HG03045 (cell line): ENCODE data around the gene PTF1A.
"Not testable (repeated sequence)": the region's sequence is repeated elsewhere in the genome, so short reads cannot be mapped to it uniquely, and the experiment has no call there.

Experiments used
- ATAC-seq: cut with Tn5 transposase; IDR thresholded peaks from one replicate; pipeline ENCODE4 v1.9.1; 2021; ENCODE audit warnings: mild to moderate bottlenecking, moderate library complexity; ENCODE audit not compliant: unreplicated experiment

The PTF1A gene

DNA sequence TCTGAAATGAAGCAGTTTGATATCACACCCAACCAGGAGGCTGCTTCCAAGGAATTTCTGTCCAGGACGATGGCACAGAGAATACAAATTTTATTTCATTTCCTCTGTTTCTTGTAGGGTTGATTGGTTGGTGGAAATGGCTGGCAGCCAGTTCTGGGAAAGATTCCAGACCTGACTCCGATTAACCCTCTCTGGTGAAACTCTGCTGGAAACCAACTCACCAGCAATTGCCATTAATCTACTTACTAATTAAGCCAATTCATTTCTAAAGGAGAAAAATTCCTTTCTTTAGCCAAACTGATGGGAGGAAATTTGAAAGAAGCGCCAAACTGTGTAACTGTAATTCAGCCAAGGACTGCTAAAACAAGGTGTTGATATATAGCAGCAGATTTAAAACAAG, 10.7 kb downstream of the PTF1A start:
- ATAC-seq = no peak

DNA sequence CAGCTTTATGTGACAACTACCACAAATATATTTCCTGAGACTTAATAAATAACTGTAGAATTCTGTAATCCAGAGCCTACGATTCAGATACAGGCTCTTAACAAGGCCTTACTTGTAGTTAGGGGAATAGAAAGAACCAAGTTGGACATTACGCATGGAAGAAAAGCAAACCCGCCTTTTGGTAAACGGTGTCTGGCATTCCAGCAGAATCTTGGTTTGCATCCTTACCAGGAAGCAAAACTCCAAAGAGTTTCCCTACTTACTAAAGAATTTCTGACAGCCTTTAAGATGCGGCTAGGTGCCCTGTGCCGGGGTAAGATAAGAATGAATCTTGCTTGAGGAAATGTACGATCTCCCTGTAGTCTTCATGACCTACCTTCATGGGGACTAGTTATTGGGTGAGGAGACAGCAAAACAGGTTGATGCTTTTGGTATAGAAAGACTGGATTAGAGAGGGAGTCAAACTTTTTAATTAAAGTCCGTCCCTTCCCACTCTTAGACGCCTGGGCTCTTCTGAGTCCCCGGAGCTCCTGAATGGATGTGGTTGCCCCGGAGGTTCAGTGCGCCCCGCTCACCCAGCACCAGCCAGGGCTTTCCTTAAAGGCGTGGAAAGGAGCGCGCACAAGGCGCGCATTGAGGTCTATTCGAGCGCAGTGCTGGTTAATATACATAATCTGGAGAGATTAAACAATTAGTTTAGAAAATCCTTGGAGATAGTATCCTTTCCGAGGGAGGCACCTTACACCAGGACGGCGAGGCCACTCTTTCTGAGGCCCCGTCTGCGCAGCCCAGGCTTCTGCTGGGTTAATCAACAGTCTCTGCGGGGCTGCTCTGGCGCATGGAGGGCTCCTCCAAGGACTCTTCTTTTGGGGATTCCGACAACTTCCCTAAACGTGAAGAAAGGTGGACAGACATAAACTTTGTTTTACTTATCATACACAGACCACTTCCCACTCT, 11.5 kb downstream of the PTF1A start:
- ATAC-seq = no peak

DNA sequence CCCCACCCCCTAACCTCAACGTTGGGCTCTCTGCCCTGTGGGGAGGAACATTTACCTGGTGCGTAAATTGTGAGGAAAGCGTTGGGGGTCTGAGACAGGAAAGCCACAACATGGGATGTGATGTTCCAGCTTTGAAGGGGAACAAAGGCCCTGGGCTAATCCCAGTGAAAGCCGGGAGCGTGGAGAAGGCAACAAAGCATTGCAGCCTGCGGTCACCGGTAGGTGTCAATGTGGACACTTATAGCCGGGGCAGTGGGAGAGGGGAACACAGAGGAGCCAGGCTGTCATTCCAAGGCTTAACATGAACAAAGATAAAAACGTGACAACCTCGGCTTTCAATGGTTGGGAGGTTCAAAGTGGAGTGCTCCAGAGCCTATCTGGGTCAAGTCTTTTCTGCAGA, 12.7 kb downstream of the PTF1A start:
- ATAC-seq = no peak

DNA sequence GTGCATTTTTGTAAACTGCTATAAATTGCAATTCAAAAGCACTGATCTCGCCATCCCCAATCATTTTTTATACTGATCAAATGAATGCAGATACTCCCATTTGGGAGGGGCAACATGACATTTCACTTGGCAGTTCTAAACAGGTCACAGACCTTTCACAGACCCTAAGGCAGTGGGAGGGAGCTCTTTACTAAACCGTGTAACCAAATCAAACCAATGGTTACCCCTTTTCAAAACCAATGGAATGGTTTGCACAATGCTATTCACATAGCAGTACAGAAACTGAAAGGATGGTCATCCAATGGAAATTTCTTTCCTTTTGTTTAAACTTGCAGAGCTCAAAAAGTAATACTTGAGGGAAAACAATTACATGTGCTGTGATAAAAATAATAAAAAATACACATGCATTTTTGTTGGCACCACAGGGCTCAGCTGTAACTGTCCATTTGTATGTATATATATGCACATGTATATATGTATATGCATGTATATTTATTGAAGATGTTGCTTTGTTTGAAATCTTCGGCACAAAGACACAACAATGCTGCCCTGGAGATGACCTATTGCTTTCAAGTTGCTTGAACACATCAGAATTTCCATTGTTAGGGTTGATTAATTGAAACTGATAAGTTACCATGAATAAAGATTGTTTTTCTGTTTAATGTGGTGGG, 14.0 kb downstream of the PTF1A start:
- no peak for ATAC-seq

DNA sequence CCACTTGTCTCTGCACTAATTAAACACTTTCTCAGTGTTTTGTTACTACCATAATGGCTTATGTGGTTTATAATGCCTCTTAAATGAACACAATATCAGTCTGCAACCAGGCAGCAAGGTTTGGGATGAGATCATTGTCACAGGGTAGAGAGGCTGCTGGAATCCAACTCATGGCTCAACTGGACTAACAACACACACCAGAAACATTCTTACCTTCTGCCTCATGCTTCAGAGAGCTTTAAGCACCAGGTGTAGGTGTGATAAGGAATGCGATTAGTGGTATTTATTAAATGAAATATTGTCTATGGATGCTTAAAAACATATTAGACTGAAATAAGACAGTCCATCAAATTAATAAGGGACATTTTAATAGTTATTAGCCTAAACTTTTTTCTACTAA, 25.4 kb downstream of the PTF1A start:
- no peak for ATAC-seq

DNA sequence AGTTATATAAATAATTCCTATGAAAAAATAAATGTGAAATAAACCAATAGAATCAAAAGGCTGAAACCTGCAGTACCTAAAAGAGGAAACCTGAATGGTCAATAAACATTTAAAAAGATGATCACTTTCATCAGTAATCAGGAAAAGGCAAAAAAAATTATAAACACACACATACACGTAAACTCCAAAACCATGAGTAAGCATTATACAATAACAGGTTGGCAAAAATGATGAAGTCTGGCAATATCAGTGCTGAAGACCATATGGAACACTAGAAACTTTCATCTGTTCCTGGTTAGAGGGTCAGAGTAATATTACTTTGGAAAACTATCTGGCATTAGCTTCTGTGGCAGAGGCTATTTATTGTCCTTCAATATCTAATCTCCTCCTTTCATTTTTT, 38.5 kb downstream of the PTF1A start:
- ATAC-seq = no peak

DNA sequence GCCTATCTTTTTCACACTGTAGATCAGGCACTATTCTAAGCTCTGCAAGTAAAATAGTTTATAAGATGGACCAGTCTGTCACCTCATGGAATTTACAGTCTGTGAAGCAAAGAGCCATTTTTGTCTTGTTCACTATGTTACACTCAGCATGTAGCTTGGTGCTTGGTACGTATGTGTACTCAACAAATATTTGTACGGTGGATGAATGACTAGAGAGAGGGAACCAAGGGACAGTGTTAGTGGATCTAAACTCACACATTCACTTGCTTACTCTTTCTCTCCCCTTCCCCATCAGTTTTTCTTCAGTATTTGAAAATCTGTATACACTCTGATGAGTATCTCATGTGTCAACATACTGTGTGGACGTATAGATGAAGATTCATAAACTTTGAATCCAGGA, 45.9 kb downstream of the PTF1A start:
- ATAC-seq = no peak

DNA sequence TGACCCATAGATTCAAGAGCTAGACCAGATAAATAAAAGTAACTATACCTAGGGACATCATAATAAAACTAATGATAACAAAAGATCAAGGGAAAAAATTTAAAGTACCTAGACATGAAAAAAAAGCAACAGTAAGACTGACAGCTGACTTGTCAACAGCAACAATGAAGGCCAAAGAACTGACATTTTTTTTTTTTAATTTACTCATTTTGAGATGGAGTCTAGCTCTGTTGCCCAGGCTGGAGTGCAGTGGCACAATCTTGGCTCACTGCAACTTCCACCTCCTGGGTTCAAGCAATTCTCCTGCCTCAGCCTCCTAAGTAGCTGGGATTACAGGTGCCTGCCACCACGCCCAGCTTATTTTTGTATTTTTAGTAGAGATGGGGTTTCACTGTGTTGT, 49.7 kb downstream of the PTF1A start:
- ATAC-seq = not testable (repeated sequence)
